ENCODE measurements around the gene TSPAN2.
A peak's percentile ranks its signal among the peaks of the same experiment; 100 is the strongest.

The TSPAN2 gene

GRCh38 chr1:115089420-115090185 is at the start of gene TSPAN2:
TSPAN2 (minus strand) TSS chr1:115089503; CDS start chr1:115089432, 71 bp downstream.
- no peak for DNase-seq

GRCh38 chr1:115138973-115139372 is 49.7 kb upstream of the TSPAN2 start:
- peak; percentile 70 for DNase-seq

- no peak for DNase-seq
These were observed 49.0 kb upstream of the TSPAN2 start for GRCh38 chr1:115138271-115138670.

GRCh38 chr1:115137191-115137590 is 47.9 kb upstream of the TSPAN2 start:
- no peak for DNase-seq

GRCh38 chr1:115136706-115137105 is 47.4 kb upstream of the TSPAN2 start:
- no peak for DNase-seq

- DNase-seq = no peak
These were observed 46.8 kb upstream of the TSPAN2 start for GRCh38 chr1:115136106-115136505.

- no peak for DNase-seq
These were observed 46.4 kb upstream of the TSPAN2 start for GRCh38 chr1:115135681-115136080.

- DNase-seq = no peak
These were observed 45.7 kb upstream of the TSPAN2 start for GRCh38 chr1:115134850-115135480.

- DNase-seq = no peak
These were observed 44.9 kb upstream of the TSPAN2 start for GRCh38 chr1:115134231-115134630.

GRCh38 chr1:115133440-115133839 is 44.1 kb upstream of the TSPAN2 start:
- DNase-seq = no peak

GRCh38 chr1:115130786-115131185 is 41.5 kb upstream of the TSPAN2 start:
- DNase-seq = no peak

GRCh38 chr1:115129071-115129640 is 39.9 kb upstream of the TSPAN2 start:
- no peak for DNase-seq

- DNase-seq = no peak
These were observed 38.2 kb upstream of the TSPAN2 start for GRCh38 chr1:115127539-115127938.

GRCh38 chr1:115126516-115126915 is 37.2 kb upstream of the TSPAN2 start:
- no peak for DNase-seq

- no peak for DNase-seq
These were observed 33.8 kb upstream of the TSPAN2 start for GRCh38 chr1:115123116-115123515.

- no peak for DNase-seq
These were observed 32.5 kb upstream of the TSPAN2 start for GRCh38 chr1:115121793-115122192.

GRCh38 chr1:115120296-115120695 is 31.0 kb upstream of the TSPAN2 start:
- DNase-seq = no peak

- DNase-seq = no peak
These were observed 29.3 kb upstream of the TSPAN2 start for GRCh38 chr1:115118611-115119010.

GRCh38 chr1:115118086-115118485 is 28.8 kb upstream of the TSPAN2 start:
- DNase-seq = no peak

GRCh38 chr1:115117298-115117697 is 28.0 kb upstream of the TSPAN2 start:
- DNase-seq = no peak

GRCh38 chr1:115116512-115116911 is 27.2 kb upstream of the TSPAN2 start:
- DNase-seq = no peak

- no peak for DNase-seq
These were observed 26.3 kb upstream of the TSPAN2 start for GRCh38 chr1:115115521-115116161.

GRCh38 chr1:115114308-115114707 is 25.0 kb upstream of the TSPAN2 start:
- no peak for DNase-seq

GRCh38 chr1:115113766-115114165 is 24.5 kb upstream of the TSPAN2 start:
- peak; percentile 40 for DNase-seq
